ENCODE measurements around the gene TUSC2. TPM values are rescaled to one million over a fixed set of nuclear protein-coding genes. Genes with fewer than 3 reads are reported as not detected.

Gene TUSC2
- total and polyA plus RNA-seq, 9 of the 15 experiments (the other 6 are each of a cell fraction or from before 2014, with no cell fraction given): 2.8 to 67.5 (median 25.8) TPM

GRCh38 chr3:50298836-50299637 lies 29.0 kb downstream of the TUSC2 start, which contains the start of the genes HYAL3 and NAA80 (continued):
- no peak for TF ChIP-seq ARHGAP35 (IDR thresholded peaks at IDR 0.05; ENCODE audit: partially characterized antibody)
- peak; percentile 38 for TF ChIP-seq TAF1 (IDR thresholded peaks at IDR 0.05; ENCODE audit: control insufficient read depth, extremely low read depth, insufficient read depth, low read length, severe bottlenecking)
- TF ChIP-seq GABPB1 (CRISPR knock-in tag; IDR thresholded peaks at IDR 0.05): no peak; the same call in 1 of the 2 replicates
- TF ChIP-seq BACH1 (tag; IDR thresholded peaks at IDR 0.05): no peak
- no peak for TF ChIP-seq PHB2 (IDR thresholded peaks at IDR 0.05; ENCODE audit: low read depth)
- no peak for TF ChIP-seq PTTG1 (tag; IDR thresholded peaks at IDR 0.05; ENCODE audit: low read depth)
- TF ChIP-seq DNMT1 (IDR thresholded peaks at IDR 0.05): no peak
- no peak for TF ChIP-seq RAD51 (IDR thresholded peaks at IDR 0.05; ENCODE audit: borderline replicate concordance, low read depth)
- no peak for TF ChIP-seq ZNF583 (CRISPR knock-in tag; IDR thresholded peaks at IDR 0.05)
- TF ChIP-seq EP300 (IDR thresholded peaks at IDR 0.05; ENCODE audit: low read length): no peak
- no peak for TF ChIP-seq PYGO2 (tag; IDR thresholded peaks at IDR 0.05)
- TF ChIP-seq ARID3B (CRISPR knock-in tag; IDR thresholded peaks at IDR 0.05; ENCODE audit: borderline replicate concordance): no peak
- no peak for TF ChIP-seq ZFP30 (CRISPR knock-in tag; IDR thresholded peaks at IDR 0.05; ENCODE audit: borderline replicate concordance)
- TF ChIP-seq RBM15 (IDR thresholded peaks at IDR 0.05; ENCODE audit: insufficient read depth, low read length): no peak
- peak in 2 of 3 experiments; percentile 20 to 49 for TF ChIP-seq YY1 (IDR thresholded peaks at IDR 0.05; ENCODE audit: borderline replicate concordance in 1 of 3, control insufficient read depth in 1 of 3, extremely low read depth in 1 of 3, insufficient read depth in 3 of 3, insufficient read length in 1 of 3, insufficient replicate concordance in 2 of 3, low read depth in 1 of 3, low read length in 2 of 3)
- no peak for TF ChIP-seq ZNF655 (CRISPR knock-in tag; IDR thresholded peaks at IDR 0.05)
- peak; percentile 88 for TF ChIP-seq SAP30 (IDR thresholded peaks at IDR 0.05; ENCODE audit: borderline replicate concordance, insufficient read depth, low read depth, low read length, poor library complexity, severe bottlenecking)
- TF ChIP-seq SRSF1 (IDR thresholded peaks at IDR 0.05; ENCODE audit: low read depth, low read length): no peak
- no peak for TF ChIP-seq ZNF507 (tag; conservative IDR thresholded peaks at IDR 0.05)
- no peak; the same call in 1 of the 2 replicates for TF ChIP-seq JUND (IDR thresholded peaks at IDR 0.05; ENCODE audit: borderline replicate concordance, low read depth, low read length)
- no peak for TF ChIP-seq JUND (tag; IDR thresholded peaks at IDR 0.05; ENCODE audit: borderline replicate concordance, low read depth, low read length)
- TF ChIP-seq SRSF3 (IDR thresholded peaks at IDR 0.05; ENCODE audit: insufficient read depth, low read length): no peak
